Duodenal mucosa (tissue), 2 donors: Measurements from ENCODE around the gene DNHD1.

ENCODE experiments used
- H3K27ac ChIP-seq: one replicate; pipeline ENCODE4 v1.7.0; 2013; ENCODE audit warnings: low read depth, low read length
- H3K27me3 ChIP-seq, 2 donors: one replicate each; pipeline ENCODE4 v1.7.0; 2013; ENCODE audit warnings: low read length in 2 of 2, control low read depth in 1 of 2; ENCODE audit not compliant: insufficient read depth in 2 of 2, control insufficient read depth in 1 of 2
- H3K36me3 ChIP-seq, 2 donors: one replicate each; pipeline ENCODE4 v1.7.0; 2013; ENCODE audit warnings: low read length in 2 of 2, control low read depth in 1 of 2; ENCODE audit not compliant: insufficient read depth in 2 of 2, control insufficient read depth in 1 of 2
- H3K4me1 ChIP-seq, 2 donors: one replicate each; pipeline ENCODE4 v1.7.0; 2013; ENCODE audit warnings: low read length in 2 of 2, control low read depth in 1 of 2; ENCODE audit not compliant: insufficient read depth in 2 of 2, control insufficient read depth in 1 of 2
- H3K4me3 ChIP-seq, 2 donors: one replicate each; pipeline ENCODE4 v1.7.0; 2013; ENCODE audit warnings: low read length in 2 of 2, low read depth in 1 of 2
- H3K9ac ChIP-seq, 2 donors: one replicate each; pipeline ENCODE4 v1.7.0; 2013; ENCODE audit warnings: low read length in 2 of 2, low read depth in 1 of 2
- H3K9me3 ChIP-seq, 2 donors: one replicate each; pipeline ENCODE4 v1.7.0; 2013; ENCODE audit warnings: low read length in 2 of 2, control low read depth in 1 of 2; ENCODE audit not compliant: control insufficient read depth in 1 of 2

DNHD1 gene

GRCh38 chr11:6609502-6610015 is 112.5 kb downstream of the DNHD1 start:
- Histone ChIP-seq H3K9me3 (no peaks in the 10 kb centered on the region), H3K27ac (peak overlapping the region; percentile 6), H3K4me1 (peaks cover 54 to 69% of the 10 kb centered on the region in 2 donors), H3K36me3 (peaks cover 42 to 43% of the 10 kb centered on the region in 2 donors), H3K27me3 (no peaks in the 10 kb centered on the region), H3K4me3 (no peak overlapping the region), H3K9ac (peak overlapping the region in 1 of 2 donors; percentile 14)

GRCh38 chr11:6610591-6610990 is 113.5 kb downstream of the DNHD1 start:
- peaks cover 51 to 53% of the 10 kb centered on the region in 2 donors for H3K36me3 ChIP-seq
- no peaks in the 10 kb centered on the region for H3K27me3 ChIP-seq
- H3K9ac ChIP-seq, result peak overlapping the region; percentile 86 to 87
- peak overlapping the region; percentile 85 for H3K27ac ChIP-seq
- H3K4me3 ChIP-seq, result peak overlapping the region; percentile 87
- no peaks in the 10 kb centered on the region for H3K9me3 ChIP-seq
- H3K4me1 ChIP-seq, result peaks cover 43 to 59% of the 10 kb centered on the region in 2 donors

GRCh38 chr11:6611092-6611962 is 114.2 kb downstream of the DNHD1 start:
- Histone ChIP-seq H3K27me3 (no peaks in the 10 kb centered on the region), H3K36me3 (peaks cover 55 to 60% of the 10 kb centered on the region in 2 donors), H3K4me1 (peaks cover 40 to 52% of the 10 kb centered on the region in 2 donors), H3K27ac (peak overlapping the region; percentile 85), H3K9me3 (no peaks in the 10 kb centered on the region), H3K9ac (peak overlapping the region; percentile 86 to 87), H3K4me3 (peak overlapping the region; percentile 87)

GRCh38 chr11:6611963-6612212 is 114.8 kb downstream of the DNHD1 start:
- Histone ChIP-seq H3K9me3 (no peaks in the 10 kb centered on the region), H3K36me3 (peaks cover 55 to 66% of the 10 kb centered on the region in 2 donors), H3K27me3 (no peaks in the 10 kb centered on the region), H3K4me1 (peaks cover 34 to 46% of the 10 kb centered on the region in 2 donors), H3K9ac (peak overlapping the region; percentile 86 to 87), H3K4me3 (peak overlapping the region; percentile 87), H3K27ac (peak overlapping the region; percentile 85)

GRCh38 chr11:6612213-6613041 is 115.3 kb downstream of the DNHD1 start, which contains the start of gene TAF10:
Gene TAF10, minus strand, starts transcription at chr11:6612216. Its CDS starts 27 bp downstream, at chr11:6612189.
- Histone ChIP-seq H3K36me3 (peaks cover 55 to 68% of the 10 kb centered on the region in 2 donors), H3K4me1 (peaks cover 34 to 44% of the 10 kb centered on the region in 2 donors), H3K9me3 (no peaks in the 10 kb centered on the region), H3K9ac (peak within 1 kb of the TSS; percentile 98 to 100), H3K4me3 (peak within 1 kb of the TSS; percentile 87 to 88), H3K27me3 (no peaks in the 10 kb centered on the region), H3K27ac (peak within 1 kb of the TSS; percentile 99)

- Histone ChIP-seq H3K36me3 (peaks cover 47 to 59% of the 10 kb centered on the region in 2 donors), H3K9me3 (no peaks in the 10 kb centered on the region), H3K9ac (peak overlapping the region in 1 of 2 donors; percentile 98), H3K4me3 (peak overlapping the region in 1 of 2 donors; percentile 88), H3K4me1 (peaks cover 35 to 44% of the 10 kb centered on the region in 2 donors), H3K27ac (peak overlapping the region; percentile 99), H3K27me3 (no peaks in the 10 kb centered on the region)
These were observed 116.4 kb downstream of the DNHD1 start for GRCh38 chr11:6613496-6613895.

GRCh38 chr11:6614446-6614845 is 117.4 kb downstream of the DNHD1 start:
- H3K9me3 ChIP-seq, result no peaks in the 10 kb centered on the region
- H3K36me3 ChIP-seq, result peaks cover 38 to 49% of the 10 kb centered on the region in 2 donors
- H3K9ac ChIP-seq, result no peak overlapping the region
- no peaks in the 10 kb centered on the region for H3K27me3 ChIP-seq
- H3K27ac ChIP-seq, result no peak overlapping the region
- H3K4me1 ChIP-seq, result peaks cover 35 to 42% of the 10 kb centered on the region in 2 donors
- H3K4me3 ChIP-seq, result no peak overlapping the region

- no peak overlapping the region for H3K9ac ChIP-seq
- no peaks in the 10 kb centered on the region for H3K9me3 ChIP-seq
- no peak overlapping the region for H3K27ac ChIP-seq
- H3K36me3 ChIP-seq, result peaks cover 32 to 43% of the 10 kb centered on the region in 2 donors
- H3K27me3 ChIP-seq, result no peaks in the 10 kb centered on the region
- no peak overlapping the region for H3K4me3 ChIP-seq
- H3K4me1 ChIP-seq, result peaks cover 38 to 42% of the 10 kb centered on the region in 2 donors
These were observed 118.0 kb downstream of the DNHD1 start for GRCh38 chr11:6615046-6615445.

- Histone ChIP-seq H3K9ac (no peak overlapping the region), H3K27ac (no peak overlapping the region), H3K36me3 (peaks cover 23 to 34% of the 10 kb centered on the region in 2 donors), H3K9me3 (no peaks in the 10 kb centered on the region), H3K4me3 (no peak overlapping the region), H3K4me1 (peaks cover 33 to 35% of the 10 kb centered on the region in 2 donors), H3K27me3 (no peaks in the 10 kb centered on the region)
These were observed 119.0 kb downstream of the DNHD1 start for GRCh38 chr11:6615882-6616585.
